Activated CD8-positive, alpha-beta memory T cell treated with anti-CD3 and anti-CD28 coated beads for 4 hours (primary cell): ENCODE data around the gene TEDC1.

Experiments
- DNase-seq, 2 donors: peaks; one replicate each; pipeline ENCODE4 v3.0.0-alpha.2; 2020; ENCODE audit warnings: low read depth in 2 of 2

The TEDC1 gene

DNA sequence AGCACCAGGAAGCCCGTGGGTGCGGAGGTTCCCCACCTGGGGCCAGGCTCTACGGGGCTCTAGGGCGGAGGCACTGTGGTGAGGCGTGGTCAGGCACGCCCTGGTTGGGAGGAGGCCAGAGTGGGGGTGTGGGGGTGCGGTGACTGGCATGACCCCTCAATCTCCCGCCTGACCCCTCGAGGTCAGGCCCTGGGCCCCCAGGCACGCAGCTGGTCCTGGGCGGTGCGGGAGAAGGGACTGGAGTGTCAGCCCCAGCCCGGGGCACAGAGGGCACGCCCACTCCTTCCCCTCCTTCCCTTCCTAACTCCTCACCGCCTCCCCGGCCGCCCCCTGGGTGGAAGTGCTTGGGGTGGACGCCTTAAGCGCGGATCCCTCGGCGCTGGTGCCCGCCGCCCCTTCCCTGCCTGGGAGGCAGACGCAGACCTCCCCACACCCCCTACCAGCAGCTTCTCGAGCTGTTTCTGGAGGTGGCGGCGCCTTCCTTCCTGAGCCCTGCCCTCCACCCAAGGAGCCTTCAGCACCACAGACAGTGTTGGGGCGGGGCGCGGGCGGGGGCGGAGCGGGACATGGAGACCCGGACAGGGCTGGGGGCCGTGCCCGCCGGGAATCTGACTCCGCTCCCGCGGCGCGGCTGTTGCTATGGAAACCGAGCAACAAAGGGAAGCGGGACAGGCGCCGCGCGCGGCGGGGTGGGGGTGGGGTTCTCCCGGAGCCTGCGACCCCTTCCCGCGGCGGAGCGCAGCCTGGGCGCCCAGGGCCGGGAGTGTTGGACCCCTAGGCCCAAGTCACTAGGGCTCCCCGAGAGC, 17.2 kb upstream of the TEDC1 start:
- DNase-seq: peak in 1 of 2 donors; percentile 39

- no peak for DNase-seq
Measured at GRCh38 chr14:105474483-105475268, 16.4 kb upstream of the TEDC1 start, which contains the start of gene CRIP2. CRIP2 (plus strand) TSS chr14:105474821; CDS start chr14:105474863, 42 bp downstream.

DNA sequence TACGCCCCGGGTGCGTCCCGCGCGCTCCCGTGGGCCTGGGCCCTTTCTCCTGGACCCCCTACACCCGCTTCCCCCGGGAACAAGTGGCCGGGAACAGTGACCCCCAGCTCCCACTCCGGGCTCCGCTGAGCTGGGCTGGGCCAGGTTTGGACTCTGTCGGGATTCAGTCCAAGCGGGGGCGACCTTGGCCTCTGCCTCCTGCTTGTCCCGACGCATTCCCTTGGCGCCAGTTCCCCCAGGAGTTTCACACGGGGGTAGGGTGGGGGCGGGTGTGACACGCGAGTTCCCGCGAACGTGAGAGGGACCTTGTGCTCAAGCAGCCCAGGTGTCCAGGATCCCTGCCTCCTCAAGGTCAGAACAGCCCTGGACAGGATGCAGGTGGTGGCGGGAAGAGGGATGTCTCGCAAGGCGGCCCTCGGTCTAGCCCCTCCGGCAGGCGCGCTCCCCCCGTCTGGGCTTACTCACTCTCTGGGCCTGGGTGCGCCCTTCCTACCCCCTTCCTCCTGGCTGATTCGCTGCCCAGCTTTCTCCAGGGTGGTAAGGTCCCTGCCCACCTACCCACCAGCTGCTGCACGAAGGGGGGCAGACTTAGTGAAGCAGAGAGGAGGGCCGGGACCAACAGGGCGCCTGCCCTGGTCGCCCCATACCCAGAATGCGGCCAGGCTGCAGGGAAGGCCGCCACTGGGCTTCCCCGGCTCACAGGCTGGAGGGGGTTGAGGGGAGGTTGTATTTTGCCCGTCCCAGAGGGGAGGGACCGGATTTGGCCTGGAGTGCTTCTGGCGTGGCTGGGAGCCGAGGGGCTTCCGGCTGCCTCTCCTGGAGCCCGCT, 15.6 kb upstream of the TEDC1 start:
- no peak for DNase-seq

- no peak for DNase-seq
Measured at GRCh38 chr14:105476097-105476830, 14.8 kb upstream of the TEDC1 start.

- no peak for DNase-seq
Measured at GRCh38 chr14:105476831-105477659, 14.0 kb upstream of the TEDC1 start.

DNA sequence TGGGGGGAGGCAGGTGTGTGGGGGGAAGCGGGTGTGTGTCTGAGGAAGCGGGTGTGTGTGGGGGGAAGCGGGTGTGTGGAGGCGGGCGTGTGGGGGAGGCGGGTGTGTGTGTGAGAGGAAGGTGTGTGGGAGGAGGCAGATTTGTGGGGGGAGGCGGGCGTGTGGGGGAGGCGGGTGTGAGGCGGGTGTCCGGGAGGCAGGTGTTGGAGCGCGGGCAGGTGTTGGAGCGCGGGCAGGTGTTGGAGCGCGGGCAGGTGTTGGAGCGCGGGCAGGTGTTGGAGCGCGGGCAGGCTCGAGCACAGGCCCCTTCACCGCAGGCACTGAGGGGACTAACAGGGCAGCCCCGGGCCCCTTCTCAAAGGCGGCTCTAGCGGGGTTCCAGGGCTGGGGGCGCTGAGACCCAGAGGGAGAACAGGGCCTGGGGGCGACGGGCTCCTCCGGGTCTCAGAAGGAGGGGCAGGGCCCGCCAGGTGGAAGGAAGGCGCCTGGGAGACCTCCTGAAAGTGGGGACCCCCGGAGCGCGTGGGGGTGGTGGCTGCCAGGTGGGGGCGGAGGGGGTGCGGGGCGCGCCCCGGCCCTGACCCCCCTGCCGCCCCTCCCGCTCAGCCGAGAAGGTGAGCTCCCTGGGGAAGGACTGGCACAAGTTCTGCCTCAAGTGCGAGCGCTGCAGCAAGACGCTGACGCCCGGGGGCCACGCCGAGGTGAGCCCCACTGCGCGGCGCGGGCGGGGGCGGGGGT, 13.2 kb upstream of the TEDC1 start:
- no peak for DNase-seq

- no peak for DNase-seq
Measured at GRCh38 chr14:105478398-105479251, 12.4 kb upstream of the TEDC1 start.

- no peak for DNase-seq
Measured at GRCh38 chr14:105479431-105480158, 11.5 kb upstream of the TEDC1 start.

- no peak for DNase-seq
Measured at GRCh38 chr14:105480199-105480746, 10.8 kb upstream of the TEDC1 start.

DNA sequence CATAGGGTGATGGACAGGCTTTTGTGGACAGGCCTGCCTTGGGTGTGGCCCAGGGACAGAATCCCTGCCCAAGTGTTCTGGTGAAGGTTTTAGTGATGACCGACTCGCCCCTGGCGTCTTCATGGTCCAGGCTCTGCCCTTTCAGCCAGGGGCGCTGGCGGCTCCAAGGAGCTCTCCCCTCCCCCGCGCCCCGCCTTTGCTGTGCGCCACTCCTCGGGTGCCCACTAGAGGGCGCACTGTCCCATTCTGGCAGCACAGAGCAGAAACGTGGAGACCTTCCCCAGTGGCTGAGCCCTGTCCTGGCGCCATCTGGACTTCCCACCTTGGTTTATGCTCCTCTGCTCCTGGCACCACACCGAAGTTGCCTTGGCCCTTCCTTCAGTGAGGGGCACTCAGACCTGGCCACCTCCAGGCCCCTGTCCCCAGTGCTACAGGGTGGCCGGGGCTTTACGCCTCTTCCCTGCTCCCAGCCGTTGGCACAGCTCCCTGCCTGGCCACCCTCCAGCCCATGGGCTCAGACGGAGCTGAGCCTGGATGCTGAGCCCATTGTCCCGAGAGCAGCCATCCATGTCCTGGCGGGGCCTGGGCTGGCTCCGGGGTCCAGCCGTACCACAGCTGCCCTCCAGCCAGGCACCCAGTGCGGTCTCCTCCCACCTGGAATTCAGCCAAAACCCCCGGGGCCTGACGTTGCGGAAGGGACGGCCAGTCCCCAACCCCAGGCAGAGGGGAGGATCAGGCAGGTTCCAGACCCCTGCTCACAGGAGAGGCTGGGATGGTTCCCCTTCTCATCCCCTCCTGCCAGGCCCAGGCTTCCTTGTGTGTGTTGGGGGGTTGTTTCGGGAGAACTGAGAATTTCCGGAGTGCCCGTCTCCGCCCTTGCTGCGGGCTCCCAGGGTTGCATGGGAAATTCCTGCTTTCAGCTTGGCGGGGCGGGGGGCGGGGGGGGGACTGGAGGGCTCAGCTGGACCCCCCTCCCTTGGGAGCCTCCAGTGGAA, 9.9 kb upstream of the TEDC1 start:
- peak; percentile 71 to 75 for DNase-seq

- peak; percentile 79 to 87 for DNase-seq
Measured at GRCh38 chr14:105481886-105482457, 9.1 kb upstream of the TEDC1 start.

GRCh38 chr14:105482486-105483110, 8.4 kb upstream of the TEDC1 start:
- DNase-seq: no peak

GRCh38 chr14:105483300-105484068, 7.6 kb upstream of the TEDC1 start:
- no peak for DNase-seq

DNA sequence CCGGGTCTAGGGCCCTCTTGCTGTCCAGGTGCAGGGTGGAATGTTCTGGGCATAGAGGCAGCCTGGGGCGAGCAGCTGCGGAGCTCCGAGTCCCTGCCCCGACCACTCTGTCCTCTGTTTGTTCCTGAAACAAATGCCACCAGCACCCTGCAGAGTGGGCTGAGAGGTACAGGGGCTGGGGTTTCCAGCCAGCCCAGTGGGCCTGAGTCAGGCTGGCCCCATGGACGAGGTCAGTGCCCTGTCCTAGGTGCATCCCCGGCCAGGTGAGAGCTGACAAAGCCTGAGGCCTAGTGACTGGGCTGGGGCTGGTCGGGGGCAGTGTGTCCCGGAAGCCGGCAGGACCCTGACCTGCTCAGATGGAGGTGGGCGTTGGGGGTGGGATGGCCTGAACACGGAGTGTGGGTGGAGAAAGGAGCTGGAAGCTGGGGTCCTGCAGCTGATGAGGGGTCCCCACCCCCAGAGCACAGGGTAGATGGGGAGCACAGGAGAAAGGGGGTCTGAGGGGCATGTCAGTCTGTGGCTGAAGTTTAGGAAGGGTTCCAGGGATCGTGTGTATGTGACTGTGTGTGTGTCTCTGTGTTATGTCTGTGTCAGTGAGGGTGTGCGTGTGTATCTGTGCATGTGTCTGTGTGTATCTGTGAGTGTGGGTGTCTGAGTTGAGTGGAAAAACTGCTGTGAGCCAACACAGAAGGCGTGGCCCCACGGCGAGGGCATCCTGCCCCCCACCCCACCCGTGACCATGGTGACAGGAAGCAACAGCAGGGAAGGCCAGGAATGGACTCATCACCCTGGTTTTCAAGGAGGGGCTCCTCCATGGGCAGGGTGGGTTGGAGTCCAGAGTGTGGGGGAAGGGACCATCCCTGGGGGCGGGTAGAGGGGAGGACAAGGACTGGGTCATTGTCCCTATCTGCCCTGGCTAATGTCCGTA, 6.7 kb upstream of the TEDC1 start:
- DNase-seq: no peak
